Measurements from ENCODE around the gene UNC93B1. TPM values are rescaled to one million over a fixed set of nuclear protein-coding genes. Genes with fewer than 3 reads are reported as not detected.

Gene UNC93B1
- total and polyA plus RNA-seq, 2 of the 8 experiments (the other 6 are each of a cell fraction or from before 2014, with no cell fraction given): 18.9 to 34.3 TPM

- TF ChIP-seq ATF2 (IDR thresholded peaks at IDR 0.05; ENCODE audit: low read length) (no peak), ASH2L (IDR thresholded peaks at IDR 0.05; ENCODE audit: low read length) (no peak), TBP (IDR thresholded peaks at IDR 0.05; ENCODE audit: low read depth, low read length) (no peak), CHD7 (IDR thresholded peaks at IDR 0.05; ENCODE audit: insufficient replicate concordance, low read length) (no peak), RNF2 (IDR thresholded peaks at IDR 0.05; ENCODE audit: borderline replicate concordance, low read depth, low read length, missing control alignments, poor library complexity, severe bottlenecking) (no peak), SAP30 (IDR thresholded peaks at IDR 0.05; ENCODE audit: insufficient read depth, insufficient replicate concordance, low read length) (no peak)
Observed at GRCh38 chr11:68048681-68049508, 45.0 kb upstream of the UNC93B1 start (continued).

Measured in H1 (cell line).